ENCODE results near the gene CORO7.

Gene CORO7

DNA sequence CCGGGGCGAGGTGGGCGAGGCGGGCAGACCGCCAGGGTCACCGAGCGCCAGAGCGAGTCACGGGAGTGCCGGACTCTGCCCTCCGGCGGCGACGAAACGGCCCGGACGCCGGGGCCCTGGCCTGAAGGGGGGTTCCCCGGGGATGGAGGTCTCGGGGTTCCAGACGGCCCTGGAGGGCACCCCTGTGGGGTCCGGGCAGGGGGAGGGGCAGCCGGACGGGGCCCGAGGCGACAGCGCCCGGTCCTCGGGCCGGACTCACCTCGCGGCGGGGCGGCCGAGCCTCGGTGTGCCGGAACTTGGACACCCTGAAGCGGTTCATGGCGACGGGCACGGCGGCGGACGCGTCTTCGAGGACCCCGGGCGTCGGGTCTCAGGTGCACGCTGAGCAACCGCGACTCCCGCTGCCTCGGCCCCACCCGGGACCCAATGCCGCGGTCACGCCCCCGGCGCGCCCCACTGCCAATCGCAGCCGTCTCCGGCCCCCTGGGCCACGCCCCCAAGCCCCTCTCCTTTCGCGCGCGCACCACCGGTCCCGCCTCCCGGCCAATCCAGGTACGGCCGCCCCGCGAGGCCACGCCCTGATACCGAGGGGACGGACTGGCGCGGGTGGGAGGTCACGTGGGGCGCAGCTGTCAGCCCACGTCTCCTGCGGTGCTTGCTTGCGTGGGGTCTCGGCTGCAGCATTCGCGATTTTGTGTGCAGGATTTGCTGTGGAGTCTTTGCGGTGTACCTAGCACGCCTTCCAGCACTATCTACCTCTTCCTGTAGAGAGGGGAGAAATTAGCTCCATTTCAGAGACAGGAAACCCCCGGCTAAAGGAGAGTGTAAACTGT lies at the start of gene CORO7:
Gene CORO7, minus strand, starts transcription at position 397 of the 833 bp plus-strand sequence. Its CDS starts 78 bp downstream, at position 319.
- peak; percentile 93 for DNase-seq

DNA sequence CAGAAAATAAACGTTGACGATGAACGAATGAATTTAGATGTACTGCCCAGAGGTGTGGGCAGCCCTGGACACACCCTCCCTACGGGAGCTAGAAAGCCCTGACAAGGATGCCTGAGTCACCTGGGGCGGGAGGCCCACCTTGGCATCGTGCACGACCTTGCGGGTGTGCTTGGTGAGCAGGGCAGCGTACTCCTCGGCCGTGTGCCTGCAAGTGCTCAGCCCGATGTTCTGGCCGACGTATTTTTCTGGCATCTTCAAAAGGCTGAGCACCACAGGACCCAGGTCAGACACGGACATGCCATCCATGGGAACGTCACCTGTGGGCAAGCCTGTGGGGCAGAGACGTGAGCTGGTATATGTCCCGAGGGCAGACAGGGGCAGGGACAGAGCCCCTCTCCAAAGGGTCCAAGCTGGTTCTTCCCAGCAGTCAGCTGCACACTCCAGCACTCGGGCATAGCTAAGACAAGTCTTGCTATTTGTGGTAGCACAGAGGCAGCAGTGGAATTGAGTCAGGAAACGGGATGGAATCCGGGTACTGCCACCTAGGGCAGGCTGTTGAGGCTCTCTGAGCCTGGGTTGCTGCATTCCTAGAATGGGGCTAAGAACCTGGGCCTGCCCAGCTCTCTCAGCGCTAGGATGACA lies 47.2 kb upstream of the CORO7 start:
- no peak for DNase-seq

DNA sequence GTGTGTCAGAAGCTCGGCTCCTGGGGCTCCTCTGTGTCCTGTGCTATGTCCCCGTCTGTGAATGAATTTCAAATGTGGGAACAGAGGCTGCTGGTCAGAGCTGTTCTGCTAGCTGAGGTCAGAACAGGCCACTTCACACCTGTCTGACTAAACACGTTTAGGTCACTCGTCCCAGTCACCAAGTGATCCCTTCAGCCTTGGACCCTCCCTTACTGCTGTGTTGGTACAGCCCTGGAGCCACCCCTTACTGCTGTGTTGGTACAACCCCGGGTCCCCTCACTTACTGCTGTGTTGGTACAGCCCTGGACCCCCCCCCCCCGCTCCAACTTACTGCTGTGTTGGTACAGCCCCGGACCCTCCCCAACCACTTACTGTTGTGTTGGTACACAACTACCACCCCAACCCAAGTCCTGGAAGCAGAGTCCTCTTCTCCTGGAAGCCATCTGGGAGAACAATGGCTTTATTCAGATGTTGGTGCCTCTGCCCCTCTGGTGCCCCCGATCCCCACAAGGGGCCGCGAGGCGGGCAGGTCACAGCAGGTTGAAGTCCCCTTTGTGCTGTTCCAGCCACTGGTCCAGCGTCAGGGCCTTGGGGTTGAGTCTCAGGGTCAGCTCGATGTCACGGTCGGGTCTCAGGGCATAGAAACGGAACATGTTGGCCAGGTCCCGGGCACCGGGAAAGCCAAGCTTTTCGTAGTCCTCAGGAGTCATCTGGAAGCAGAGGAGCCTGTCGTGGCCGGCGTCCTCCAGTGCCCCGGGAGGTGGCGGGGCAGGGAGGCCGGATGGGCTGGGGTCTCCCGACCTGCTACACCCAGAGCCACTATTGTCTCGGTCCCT lies 45.1 kb upstream of the CORO7 start:
- no peak for DNase-seq

DNA sequence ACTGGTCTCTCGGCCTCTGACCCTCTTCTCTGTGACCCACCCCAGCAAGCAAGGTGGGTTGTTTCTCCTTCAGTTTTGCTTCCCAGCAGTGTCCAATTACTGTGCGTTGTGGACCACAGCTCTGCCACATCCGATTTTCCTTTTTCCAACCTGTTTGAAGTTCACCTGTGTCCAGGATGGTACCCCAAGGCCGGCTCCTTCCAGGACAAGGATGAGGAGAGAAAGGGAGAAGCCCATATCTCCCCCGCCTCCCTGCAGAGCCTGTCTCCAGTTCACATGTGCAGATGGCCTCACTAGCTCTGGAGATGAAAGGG lies 44.5 kb upstream of the CORO7 start:
- DNase-seq: no peak

GRCh38 chr16:4455951-4456350 lies 39.6 kb upstream of the CORO7 start:
- no peak for DNase-seq

- no peak for DNase-seq
Observed at GRCh38 chr16:4455081-4455480, 38.7 kb upstream of the CORO7 start.

- no peak for DNase-seq
Observed at GRCh38 chr16:4454623-4455022, 38.2 kb upstream of the CORO7 start.

DNA sequence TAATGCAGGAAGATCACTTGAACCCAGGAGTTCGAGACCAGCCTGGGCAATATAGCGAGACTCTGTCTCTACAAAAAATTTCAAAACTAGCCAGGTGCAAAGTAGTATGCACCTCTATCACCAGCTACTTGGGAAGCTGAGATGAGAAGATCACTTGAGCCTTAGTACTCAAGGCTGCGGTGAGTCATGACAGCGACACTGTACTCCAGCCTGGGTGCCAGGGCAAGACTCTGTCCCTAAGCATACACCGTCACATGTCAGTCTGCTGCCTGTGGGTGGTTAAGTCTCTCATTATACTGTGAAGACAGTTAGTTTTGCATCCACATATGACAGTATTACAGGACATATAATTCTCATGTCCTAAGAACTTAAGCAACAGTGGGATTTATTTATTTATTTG lies 36.3 kb upstream of the CORO7 start:
- DNase-seq: no peak

DNA sequence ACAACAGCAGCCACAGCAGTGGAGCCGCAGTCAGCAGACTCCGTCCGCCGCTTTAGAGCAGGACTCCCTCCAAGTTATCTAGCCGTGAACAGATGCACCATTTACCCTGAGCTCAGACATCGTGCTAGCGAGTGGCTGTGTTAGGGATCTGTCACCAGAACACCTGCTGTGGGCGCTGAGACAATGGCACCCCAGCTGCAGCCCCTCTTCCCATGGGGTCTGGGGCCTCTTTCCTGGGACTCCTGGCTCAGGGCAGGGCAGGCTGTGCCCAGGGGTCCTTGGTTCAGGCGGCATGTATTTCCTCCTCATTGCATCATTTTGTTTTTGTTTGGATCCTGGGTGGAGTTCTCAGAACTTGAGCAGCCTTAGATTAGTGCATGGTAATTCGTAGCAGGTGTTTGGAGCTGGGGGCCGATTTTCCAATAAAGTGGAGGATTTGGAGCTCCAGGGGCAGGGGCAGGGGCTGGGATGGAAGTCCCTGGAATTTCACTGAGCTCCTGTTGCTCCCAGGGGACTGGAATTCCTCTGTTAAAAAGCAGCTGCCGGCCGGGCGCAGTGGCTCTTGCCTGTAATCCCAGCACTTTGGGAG lies 34.6 kb upstream of the CORO7 start:
- DNase-seq: no peak

DNA sequence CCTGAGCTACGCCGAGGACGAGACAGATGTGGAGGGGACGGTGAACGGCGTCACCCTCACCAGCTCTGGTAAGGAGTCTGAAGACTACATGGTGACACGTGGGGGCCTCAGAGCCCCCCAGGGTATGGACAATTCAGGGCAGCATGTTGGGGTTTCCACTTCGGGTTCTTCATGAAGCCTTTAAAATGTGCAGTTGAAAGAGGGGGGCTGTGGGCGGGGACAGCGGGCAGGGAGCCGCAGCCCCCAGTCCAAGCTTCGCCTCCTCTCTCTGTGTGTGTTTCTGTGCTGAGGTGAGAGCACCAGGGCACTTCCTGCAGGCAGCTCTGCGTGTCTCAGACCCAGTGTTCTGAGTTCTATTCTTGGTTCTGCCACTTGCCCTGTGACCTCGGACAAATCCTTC lies 34.0 kb upstream of the CORO7 start:
- DNase-seq: no peak

DNA sequence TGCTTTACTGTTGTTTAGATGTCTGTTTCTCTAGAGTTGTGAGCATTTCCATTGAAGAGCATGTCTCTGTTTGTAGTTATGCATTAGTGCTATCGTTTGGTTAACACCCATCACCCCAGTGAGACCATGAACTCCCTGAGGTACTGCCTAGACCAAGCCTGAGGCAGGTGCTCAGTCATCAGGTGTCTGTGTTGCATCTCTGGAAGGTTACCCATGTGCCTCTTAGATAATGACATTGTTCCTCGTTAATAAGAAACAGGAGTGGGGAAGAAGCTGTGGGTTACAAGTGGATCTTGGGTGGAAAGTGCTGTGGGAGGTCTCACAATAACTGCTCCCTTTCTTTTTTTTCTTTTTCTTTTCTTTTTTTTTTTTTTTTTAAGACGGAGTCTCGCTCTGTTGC lies 27.6 kb upstream of the CORO7 start:
- DNase-seq: no peak

DNA sequence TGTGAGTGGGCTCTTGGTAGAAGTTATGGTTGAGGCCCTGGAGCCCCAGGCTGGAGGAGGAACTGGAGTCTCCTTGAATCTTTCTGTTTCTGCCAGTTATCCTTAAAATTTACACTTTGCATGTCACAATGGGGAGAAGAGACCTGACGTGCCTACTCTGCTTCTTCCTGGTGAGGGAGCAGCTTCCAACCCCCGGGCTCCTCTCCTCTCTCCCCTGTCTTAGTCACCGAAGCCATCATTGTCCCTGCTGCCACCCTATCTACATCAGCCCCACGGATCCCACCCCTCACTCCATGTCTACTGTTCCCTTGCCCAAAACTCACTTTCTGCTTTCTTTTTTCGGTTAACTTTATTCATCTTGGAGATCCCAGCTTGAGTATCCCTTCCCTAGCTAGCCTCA lies 26.9 kb upstream of the CORO7 start:
- no peak for DNase-seq

DNA sequence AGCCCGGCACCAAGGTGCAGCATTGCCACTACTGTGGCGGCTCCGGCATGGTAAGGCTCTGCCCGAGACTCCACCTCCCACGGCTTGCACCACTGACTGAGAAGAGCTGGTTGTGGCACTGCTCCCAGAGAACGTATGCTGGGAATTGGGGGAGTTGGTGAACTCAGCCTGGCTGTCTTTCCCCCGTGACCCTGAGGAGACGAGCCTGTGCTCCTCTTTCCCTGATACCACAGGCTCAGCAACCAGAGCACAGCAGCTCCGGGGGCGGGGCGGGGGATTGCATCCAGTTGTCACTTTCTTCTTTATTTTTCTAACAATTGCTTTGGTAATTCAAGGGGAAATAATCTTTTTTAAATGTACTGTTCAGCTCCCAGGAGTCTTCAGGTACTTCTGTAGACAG lies 26.0 kb upstream of the CORO7 start:
- DNase-seq: no peak

DNA sequence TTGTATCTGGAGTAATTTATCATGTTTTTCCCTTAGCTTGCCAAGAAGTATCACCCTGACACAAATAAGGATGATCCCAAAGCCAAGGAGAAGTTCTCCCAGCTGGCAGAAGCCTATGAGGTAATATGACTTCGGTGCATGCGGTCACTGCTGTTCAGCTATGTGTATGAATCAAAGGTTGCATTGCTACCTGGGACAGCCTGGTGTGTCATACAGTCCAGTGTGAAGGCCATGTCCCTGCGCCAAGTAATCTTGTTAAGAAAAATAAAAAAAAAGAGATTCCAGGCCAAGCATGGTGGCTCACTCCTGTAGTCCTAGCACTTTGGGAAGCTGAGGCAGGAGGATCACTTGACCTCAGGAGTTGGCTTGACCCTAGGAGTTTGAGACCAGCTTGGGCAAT lies 21.0 kb upstream of the CORO7 start:
- no peak for DNase-seq

DNA sequence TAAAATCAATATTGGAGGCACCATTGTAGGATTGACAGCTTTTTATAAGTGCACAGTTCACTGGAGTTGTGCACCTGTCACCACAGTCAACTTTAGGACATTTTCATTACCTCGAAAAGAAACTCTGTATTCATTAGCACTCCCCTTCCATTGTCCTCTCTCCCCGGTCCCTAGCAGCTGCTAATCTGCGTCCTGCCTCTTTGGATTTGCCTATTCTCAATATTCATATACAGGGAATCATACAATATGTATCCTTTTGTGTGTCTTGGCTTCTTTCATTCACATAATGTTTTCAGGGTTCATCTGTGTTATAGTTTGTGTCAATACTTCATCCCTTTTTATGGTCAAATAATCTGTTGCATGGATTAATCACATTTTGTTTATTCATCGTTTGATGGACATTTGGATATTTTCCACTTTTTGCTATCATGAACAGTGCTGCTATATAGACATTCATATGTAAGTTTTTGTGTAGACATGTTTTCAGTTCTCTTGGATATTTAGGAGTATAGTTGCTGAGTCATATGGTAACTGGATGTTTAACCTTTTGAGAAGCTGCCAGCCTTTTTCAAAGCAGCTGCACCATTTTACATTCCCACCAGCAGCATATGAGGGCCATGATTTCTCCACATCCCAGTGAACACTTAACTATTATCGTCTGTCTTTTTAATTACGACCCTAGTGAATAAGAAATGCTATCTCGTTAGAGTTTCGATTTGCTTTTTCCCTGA lies 19.1 kb upstream of the CORO7 start:
- DNase-seq: no peak

DNA sequence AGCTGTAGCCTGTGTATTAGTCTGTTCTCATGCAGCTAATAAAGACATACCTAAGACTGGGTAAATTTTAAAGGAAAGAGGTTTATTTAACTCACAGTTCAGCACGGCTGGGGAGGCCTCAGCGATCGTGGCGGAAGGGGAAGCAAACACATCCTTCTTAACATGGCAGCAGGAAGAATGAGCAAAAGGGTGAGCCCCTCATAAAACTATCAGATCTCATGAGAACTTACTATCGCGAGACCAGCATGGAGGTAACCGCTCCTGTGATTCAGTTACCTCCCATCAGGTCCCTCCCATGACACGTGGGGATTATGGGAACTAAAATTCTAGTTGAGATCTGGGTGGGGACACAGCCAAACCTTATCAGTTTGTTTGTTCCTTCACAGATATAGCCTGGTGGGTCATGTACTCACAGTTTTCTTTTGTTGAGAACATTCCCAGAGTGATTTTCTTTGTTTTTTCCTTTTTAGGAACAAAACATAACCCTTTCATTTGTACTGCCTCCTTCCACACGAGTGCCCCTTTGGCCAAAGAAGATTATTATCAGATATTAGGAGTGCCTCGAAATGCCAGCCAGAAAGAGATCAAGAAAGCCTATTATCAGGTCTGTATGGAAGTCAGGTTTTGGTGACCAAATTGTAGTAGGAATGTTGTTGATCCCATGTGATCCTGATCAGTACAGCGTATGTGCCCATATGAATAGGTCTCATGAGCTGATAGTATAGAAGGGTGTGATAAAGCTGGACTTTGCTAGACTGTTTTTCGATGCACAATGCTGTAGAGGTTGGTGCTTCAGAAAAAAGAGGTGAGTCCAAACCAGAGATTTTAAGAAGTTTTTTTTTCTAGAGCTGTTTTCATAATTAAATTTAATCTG lies 17.8 kb upstream of the CORO7 start:
- no peak for DNase-seq

DNA sequence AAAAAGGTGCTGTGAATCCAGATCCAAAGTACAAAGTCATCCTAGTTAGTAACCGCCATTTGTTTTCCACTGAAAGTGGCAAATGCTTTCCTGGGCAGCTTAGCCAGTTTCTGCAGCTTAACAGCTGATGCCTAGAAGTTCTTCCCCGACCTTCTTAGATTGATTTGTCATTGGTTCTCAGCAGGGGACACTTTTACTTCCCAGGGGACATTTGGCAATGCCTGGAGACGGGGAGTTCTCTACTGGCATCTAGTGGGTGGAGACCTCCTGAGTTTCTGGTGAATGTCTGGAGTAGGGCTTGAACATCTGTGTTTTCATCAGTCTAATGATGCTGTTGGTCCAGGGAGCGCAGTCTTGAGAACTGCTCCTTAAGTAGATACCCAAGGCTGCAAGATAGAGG lies 16.8 kb upstream of the CORO7 start:
- no peak for DNase-seq

- no peak for DNase-seq
Observed at GRCh38 chr16:4431023-4431422, 14.6 kb upstream of the CORO7 start.

DNA sequence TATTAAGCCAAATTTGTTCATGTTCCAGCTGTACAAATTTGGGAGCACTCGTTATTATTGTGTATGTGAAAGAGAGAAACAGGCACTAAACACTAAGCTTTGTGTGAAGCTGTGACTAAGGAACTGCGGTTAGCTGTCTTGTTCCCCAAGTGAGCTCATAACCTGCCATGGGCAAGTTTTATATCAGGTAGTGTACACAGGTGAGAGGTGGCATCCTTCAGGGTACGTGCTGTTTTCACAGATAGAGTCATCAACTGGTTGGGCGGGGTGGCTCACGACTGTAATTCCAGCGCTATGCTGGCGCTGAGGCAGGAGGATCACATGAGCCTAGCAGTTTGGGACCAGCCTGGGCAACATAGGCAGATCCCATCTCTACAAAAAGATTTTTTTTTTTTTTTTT lies 12.1 kb upstream of the CORO7 start:
- DNase-seq: no peak

DNA sequence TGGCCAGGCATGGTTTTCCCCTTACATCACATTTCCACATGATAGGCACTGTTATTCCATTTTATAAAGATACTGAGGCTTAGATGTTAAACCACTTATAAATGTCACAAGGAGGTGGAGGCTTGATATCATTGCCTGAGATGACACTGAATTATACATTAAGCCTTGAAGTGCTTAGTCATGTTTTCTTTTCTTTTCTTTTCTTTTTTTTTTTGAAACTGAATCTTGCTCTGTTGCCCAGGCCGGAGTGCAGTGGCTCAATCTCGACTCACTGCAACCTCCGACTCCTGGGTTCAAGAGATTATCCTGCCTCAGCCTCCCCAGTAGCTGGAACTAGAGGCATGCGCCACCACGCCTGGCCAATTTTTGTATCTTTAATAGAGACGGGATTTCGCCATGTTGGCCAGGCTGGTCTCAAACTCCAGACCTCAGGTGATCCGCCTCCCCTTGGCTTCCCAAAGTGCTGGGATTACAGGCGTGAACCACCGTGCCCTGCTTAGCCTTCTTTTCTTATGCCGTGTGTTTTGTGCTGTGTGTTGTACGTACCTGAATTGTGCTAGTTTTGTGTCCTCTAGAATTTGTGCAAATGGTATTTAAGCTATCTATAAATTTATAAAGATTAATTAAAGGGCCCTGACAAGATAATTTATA lies 10.5 kb upstream of the CORO7 start:
- DNase-seq: no peak

DNA sequence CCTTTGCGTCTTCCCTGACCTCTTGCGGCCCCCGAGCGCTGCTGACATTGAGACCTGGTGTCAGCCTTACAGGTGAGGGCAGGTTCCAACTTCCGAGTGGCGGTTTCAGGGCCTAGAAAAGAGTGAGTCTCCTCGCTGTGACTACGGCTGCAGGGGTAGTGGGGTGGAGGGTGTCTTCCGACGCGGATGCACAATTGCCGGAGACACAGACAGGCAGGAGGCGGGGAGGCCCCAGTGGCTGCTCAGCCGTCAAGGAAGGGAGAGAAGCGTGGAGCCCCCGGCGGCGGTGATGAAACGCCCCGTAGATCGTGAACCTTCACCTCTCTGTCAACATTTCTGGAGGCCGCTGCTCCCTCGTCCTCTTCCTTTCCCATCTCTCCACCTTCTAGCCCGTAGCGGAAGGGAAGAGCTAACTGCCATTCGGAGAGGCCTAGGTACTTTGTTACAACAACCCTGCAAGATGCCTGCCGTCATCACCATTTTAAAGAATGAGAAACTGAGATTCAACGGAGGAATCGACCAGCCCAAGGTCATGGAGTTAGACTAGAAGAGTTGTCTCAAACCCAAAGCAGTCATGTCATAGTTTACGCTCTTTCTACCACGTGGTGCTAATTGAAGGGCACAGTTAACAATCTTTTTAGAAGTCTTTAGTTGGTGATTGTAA lies 9.8 kb upstream of the CORO7 start:
- no peak for DNase-seq

Measured in NCI-H2029 (cell line).